Smooth muscle cell (in vitro differentiated cells): ENCODE measurements around the gene SORCS2. TPM values are rescaled to one million over a fixed set of nuclear protein-coding genes. Genes with fewer than 3 reads are reported as not detected.
A peak's percentile ranks its signal among the peaks of the same experiment; 100 is the strongest.

Source experiments
- DNase-seq: peaks from one replicate; lab custom pipeline; 2025; ENCODE audit not compliant: unreplicated experiment; lab: John Stamatoyannopoulos, UW
- H2AFZ ChIP-seq: fragments of 200-600 bp; sonication (generic); 2 replicates; pipeline ENCODE4 v1.6.0; 2016; ENCODE audit warnings: antibody characterized with exemption, low read depth, mild to moderate bottlenecking
- H3F3A ChIP-seq: fragments of 200-600 bp; sonication (generic); 2 replicates; pipeline ENCODE4 v1.6.0; 2017; ENCODE audit warnings: antibody characterized with exemption, low read depth
- H3K27ac ChIP-seq: fragments of 200-600 bp; sonication (generic); 2 replicates; pipeline ENCODE4 v1.5.1; 2016; ENCODE audit warnings: low read depth, mild to moderate bottlenecking
- H3K27me3 ChIP-seq: fragments of 200-600 bp; sonication (generic); 2 replicates; pipeline ENCODE4 v1.6.1; 2016; ENCODE audit warnings: low read depth, mild to moderate bottlenecking
- H3K36me3 ChIP-seq: fragments of 200-600 bp; sonication (generic); 2 replicates; pipeline ENCODE4 v1.5.1; 2016; ENCODE audit warnings: low read depth
- H3K4me1 ChIP-seq: fragments of 200-600 bp; sonication (generic); 2 replicates; pipeline ENCODE4 v1.5.1; 2016; ENCODE audit warnings: low read depth
- H3K4me2 ChIP-seq: fragments of 200-600 bp; sonication (generic); 2 replicates; pipeline ENCODE4 v1.6.0; 2016; ENCODE audit warnings: mild to moderate bottlenecking
- H3K4me3 ChIP-seq: fragments of 200-600 bp; sonication (generic); 2 replicates; pipeline ENCODE4 v1.5.1; 2016; ENCODE audit warnings: mild to moderate bottlenecking
- H3K79me2 ChIP-seq: fragments of 200-600 bp; sonication (generic); 2 replicates; pipeline ENCODE4 v1.6.0; 2016; ENCODE audit warnings: low read depth, mild to moderate bottlenecking
- H3K9ac ChIP-seq: fragments of 200-600 bp; sonication (generic); 2 replicates; pipeline ENCODE4 v1.6.0; 2016; ENCODE audit warnings: low read depth
- H3K9me3 ChIP-seq: fragments of 200-600 bp; sonication (generic); replicated peaks from 2 replicates; pipeline ENCODE4 v1.5.1; 2016; ENCODE audit warnings: low read depth
- H4K20me1 ChIP-seq: fragments of 200-600 bp; sonication (generic); 2 replicates; pipeline ENCODE4 v1.6.0; 2016; ENCODE audit warnings: low read depth
- WGBS: methylation state at CpG from one replicate; pipeline ENCODE4 v1.1.7; 2016; ENCODE audit warnings: low lambda C conversion rate; 5-methylcytosine and 5-hydroxymethylcytosine counted together
- polyA plus RNA-seq: library from polyadenylated mRNA; unstranded; fragments of >200 nt; fragmentation: Nextera tagmentation; extraction: Ambion mirVana; gene quantifications from 2 replicates; pipeline ENCODE4 v1.2.1, GENCODE V29; 2016
- total RNA-seq: library from RNA; depleted of rRNA; stranded (reverse); fragments of >200 nt; gene quantifications from 2 replicates; pipeline ENCODE4 v1.2.3, GENCODE V29; 2014
- TF ChIP-seq, protein P1 (sequence below): fragments of 200-600 bp; sonication (generic); IDR thresholded peaks from 2 replicates; pipeline ENCODE4 v1.5.1; 2017; ENCODE audit warnings: borderline replicate concordance, mild to moderate bottlenecking, antibody characterized with exemption; ENCODE audit not compliant: insufficient read depth, poor library complexity, severe bottlenecking

Gene SORCS2
- total and polyA plus RNA-seq, 2 experiments from 2014 or later, result 5.2 to 9.3 TPM

- 60% methylated on average over 7 of the region's 7 CpGs for WGBS
- Histone ChIP-seq H3K4me2 (no peak overlapping the region), H3K9me3 (no peaks in the 10 kb centered on the region), H3K9ac (no peak overlapping the region), H3F3A (no peaks in the 10 kb centered on the region), H3K36me3 (no peaks in the 10 kb centered on the region), H3K4me3 (no peak overlapping the region), H3K27ac (no peak overlapping the region), H4K20me1 (no peaks in the 10 kb centered on the region), H3K79me2 (no peaks in the 10 kb centered on the region), H2AFZ (no peak overlapping the region), H3K4me1 (peaks cover 7% of the 10 kb centered on the region), H3K27me3 (no peaks in the 10 kb centered on the region)
- TF ChIP-seq, protein P1, sequence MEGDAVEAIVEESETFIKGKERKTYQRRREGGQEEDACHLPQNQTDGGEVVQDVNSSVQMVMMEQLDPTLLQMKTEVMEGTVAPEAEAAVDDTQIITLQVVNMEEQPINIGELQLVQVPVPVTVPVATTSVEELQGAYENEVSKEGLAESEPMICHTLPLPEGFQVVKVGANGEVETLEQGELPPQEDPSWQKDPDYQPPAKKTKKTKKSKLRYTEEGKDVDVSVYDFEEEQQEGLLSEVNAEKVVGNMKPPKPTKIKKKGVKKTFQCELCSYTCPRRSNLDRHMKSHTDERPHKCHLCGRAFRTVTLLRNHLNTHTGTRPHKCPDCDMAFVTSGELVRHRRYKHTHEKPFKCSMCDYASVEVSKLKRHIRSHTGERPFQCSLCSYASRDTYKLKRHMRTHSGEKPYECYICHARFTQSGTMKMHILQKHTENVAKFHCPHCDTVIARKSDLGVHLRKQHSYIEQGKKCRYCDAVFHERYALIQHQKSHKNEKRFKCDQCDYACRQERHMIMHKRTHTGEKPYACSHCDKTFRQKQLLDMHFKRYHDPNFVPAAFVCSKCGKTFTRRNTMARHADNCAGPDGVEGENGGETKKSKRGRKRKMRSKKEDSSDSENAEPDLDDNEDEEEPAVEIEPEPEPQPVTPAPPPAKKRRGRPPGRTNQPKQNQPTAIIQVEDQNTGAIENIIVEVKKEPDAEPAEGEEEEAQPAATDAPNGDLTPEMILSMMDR, result no peak
- no peak for DNase-seq
These were observed 319.2 kb downstream of the SORCS2 start for GRCh38 chr4:7511525-7511924.

DNA sequence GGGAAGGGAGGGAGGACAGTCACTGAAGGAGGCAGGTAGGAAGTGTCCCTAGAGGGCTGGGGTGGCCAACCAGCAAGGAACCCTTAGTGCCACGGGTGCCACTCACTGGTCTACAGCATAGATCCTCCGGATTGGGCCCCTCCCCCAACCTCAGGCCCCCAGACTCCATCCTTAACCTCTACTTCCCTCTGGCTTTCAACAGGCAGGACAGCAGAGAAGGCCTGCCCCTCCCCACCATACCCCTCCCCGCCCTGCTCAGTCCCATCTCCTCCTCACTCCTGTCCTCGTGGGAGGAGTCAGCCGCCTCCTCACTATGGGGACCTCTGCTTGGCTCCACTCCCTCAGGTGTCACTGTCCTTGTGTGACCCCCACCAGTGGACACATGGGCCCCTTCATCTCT lies 320.1 kb downstream of the SORCS2 start:
- TF ChIP-seq, protein P1, result no peak
- no peak overlapping the region for H2AFZ ChIP-seq
- H3K27me3 ChIP-seq, result no peaks in the 10 kb centered on the region
- H3K9me3 ChIP-seq, result no peaks in the 10 kb centered on the region
- H4K20me1 ChIP-seq, result no peaks in the 10 kb centered on the region
- 90% methylated on average over 3 of the region's 5 CpGs for WGBS
- no peak for DNase-seq
- H3F3A ChIP-seq, result no peaks in the 10 kb centered on the region
- H3K27ac ChIP-seq, result no peak overlapping the region
- H3K9ac ChIP-seq, result no peak overlapping the region
- H3K36me3 ChIP-seq, result no peaks in the 10 kb centered on the region
- H3K4me1 ChIP-seq, result peaks cover 9% of the 10 kb centered on the region
- no peak overlapping the region for H3K4me2 ChIP-seq
- no peaks in the 10 kb centered on the region for H3K79me2 ChIP-seq
- no peak overlapping the region for H3K4me3 ChIP-seq

GRCh38 chr4:7512946-7513345 lies 320.6 kb downstream of the SORCS2 start:
- H4K20me1 ChIP-seq, result no peaks in the 10 kb centered on the region
- TF ChIP-seq, protein P1, result no peak
- peaks cover 2% of the 10 kb centered on the region for H3K27me3 ChIP-seq
- H3K36me3 ChIP-seq, result no peaks in the 10 kb centered on the region
- H3K79me2 ChIP-seq, result no peaks in the 10 kb centered on the region
- no peak overlapping the region for H3K4me3 ChIP-seq
- H3K9ac ChIP-seq, result no peak overlapping the region
- H3K4me1 ChIP-seq, result peaks cover 9% of the 10 kb centered on the region
- WGBS, result 94% methylated on average over 10 of the region's 10 CpGs
- no peak overlapping the region for H3K27ac ChIP-seq
- H3F3A ChIP-seq, result no peaks in the 10 kb centered on the region
- no peaks in the 10 kb centered on the region for H3K9me3 ChIP-seq
- DNase-seq, result no peak
- H3K4me2 ChIP-seq, result no peak overlapping the region
- no peak overlapping the region for H2AFZ ChIP-seq

GRCh38 chr4:7513671-7514070 lies 321.3 kb downstream of the SORCS2 start:
- H3K27ac ChIP-seq, result no peak overlapping the region
- no peaks in the 10 kb centered on the region for H3K36me3 ChIP-seq
- no peak overlapping the region for H3K9ac ChIP-seq
- H3K4me1 ChIP-seq, result peaks cover 9% of the 10 kb centered on the region
- no peak overlapping the region for H2AFZ ChIP-seq
- 24% methylated on average over 12 of the region's 12 CpGs for WGBS
- no peaks in the 10 kb centered on the region for H4K20me1 ChIP-seq
- peaks cover 10% of the 10 kb centered on the region for H3K27me3 ChIP-seq
- no peaks in the 10 kb centered on the region for H3K79me2 ChIP-seq
- peak; percentile 18 for DNase-seq
- H3K4me3 ChIP-seq, result no peak overlapping the region
- H3F3A ChIP-seq, result no peaks in the 10 kb centered on the region
- TF ChIP-seq, protein P1, result no peak
- no peaks in the 10 kb centered on the region for H3K9me3 ChIP-seq
- H3K4me2 ChIP-seq, result peak overlapping the region; percentile 69
